ENCODE data around the gene PDE2A.

The PDE2A gene

DNA sequence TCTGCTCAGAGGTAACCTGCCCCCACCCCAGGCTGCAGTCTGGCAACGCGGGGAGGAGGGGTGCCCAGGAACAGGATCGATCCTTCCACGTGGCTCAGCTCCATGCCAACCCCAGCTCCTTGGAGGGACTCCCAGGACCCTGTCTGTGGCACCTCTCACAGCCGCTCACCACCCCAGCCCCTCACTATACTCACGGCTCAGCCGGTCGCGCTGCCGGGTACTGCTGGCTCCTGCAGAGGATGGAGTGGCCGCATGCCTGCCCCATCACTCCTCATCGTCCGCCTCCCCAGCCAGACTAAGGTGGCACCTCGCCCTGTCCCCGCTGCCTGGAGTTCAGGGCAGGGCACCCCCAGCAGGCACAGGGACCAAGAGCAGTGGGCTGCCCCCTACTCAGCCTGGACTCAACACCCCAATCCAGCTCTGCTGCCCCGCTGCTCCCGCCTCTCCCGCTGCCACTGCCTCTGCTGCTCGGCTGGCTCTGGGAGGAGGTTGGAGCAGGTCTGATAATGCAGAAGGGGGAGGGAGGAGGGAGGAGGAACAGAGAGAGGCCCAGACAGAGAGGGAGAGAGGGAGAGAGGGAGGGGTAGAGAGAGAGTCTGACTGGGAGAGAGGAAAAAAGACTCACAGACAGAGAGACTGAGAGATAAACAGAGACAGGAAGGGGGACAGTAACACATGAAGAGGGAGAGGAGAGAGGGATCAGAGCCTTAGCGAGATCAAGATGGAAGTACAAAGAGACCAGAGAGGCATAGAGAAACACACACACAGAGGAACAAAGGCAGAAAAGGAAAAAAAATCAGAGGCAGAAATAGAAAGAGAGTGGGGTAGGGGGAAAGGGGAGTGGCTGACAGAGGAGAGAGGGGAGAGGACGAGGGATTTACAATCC, at the start of gene PDE2A:
Gene PDE2A, minus strand, starts transcription at position 480 of the 886 bp plus-strand sequence. Its CDS starts 215 bp downstream, at position 265.
- DNase-seq (ENCODE audit: low spot score): no peak

DNA sequence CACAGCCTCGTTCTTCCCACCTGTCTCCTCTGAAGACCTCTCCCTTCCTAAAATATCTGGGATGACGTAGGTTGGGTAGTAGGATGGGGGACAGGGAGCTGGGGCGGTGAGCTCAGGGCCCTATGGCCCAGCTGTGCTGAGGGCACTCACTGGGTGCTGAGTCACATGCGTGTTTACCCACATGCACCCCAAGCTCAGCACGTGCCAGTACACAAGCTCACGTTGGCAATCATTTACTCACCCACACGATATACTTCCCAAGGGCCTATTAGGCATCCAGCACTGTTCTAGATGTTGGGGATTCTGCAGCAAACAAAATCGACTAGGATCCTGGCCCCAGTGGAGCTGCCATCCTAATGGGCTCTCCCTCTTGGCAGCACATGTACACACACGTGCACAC, 49.3 kb upstream of the PDE2A start:
- no peak for DNase-seq (ENCODE audit: low spot score)

GRCh38 chr11:72722050-72722748, 48.0 kb upstream of the PDE2A start:
- peak; percentile 90 for DNase-seq (ENCODE audit: low spot score)

DNA sequence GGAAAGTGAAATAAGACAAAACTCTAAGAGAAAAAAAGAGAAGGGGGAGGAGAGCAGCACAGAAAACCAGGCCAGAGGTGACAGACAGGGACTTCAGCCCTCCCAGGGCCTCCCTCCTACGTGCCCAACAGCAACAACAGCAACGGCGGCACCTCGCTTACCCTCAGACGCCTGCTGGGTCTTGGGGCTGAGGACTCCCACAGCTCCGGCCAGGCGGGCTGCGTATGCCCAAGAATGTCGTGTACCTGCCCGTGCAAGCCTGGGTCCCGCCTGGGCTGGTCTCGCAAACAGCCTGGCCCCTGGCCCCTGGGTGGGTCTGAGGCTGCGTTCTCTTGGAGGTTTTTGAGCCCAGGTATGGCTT, 47.4 kb upstream of the PDE2A start:
- no peak for DNase-seq (ENCODE audit: low spot score)

DNA sequence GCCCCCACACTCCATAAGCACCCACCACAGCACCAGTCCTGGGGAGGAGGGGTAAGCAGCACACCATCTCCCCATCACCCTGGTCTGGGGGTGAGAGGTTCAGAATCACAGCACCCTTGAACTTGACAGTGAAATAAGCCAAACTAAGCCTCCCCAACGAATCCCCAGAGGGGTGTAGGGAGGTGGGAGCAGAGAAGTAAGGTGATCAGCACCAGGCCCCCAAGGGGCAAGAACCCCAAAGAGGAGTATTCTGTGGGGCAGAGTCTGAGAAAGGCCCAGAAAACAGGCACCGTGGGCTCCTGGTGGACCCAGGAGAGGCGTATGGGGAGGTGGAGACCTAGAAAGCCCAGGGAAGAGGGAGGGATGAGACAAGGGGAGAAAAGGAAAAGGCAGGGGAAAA, 47.1 kb upstream of the PDE2A start:
- no peak for DNase-seq (ENCODE audit: low spot score)

GRCh38 chr11:72720784-72721183, 46.6 kb upstream of the PDE2A start:
- no peak for DNase-seq (ENCODE audit: low spot score)

GRCh38 chr11:72720047-72720446, 45.8 kb upstream of the PDE2A start:
- DNase-seq (ENCODE audit: low spot score): no peak

DNA sequence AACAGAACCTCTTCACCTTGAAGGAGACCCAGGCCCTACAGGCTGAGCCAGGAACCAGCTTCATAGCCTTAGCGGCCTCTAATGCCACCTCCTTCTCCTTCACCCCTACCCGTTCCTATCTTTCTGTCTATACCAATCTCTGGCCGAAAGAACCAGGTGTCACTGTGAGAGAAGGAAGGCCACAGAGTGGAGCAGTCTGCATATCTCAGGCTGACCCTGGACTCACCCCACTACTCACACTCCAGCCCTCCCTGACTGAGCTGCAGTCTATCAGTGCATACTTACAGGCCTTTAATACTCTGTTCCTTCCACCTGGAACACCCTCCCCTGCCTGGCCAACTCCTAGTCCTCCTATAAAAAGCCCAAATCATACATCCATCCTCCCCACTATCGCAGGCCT, 45.3 kb upstream of the PDE2A start:
- no peak for DNase-seq (ENCODE audit: low spot score)

GRCh38 chr11:72719144-72719543, 44.9 kb upstream of the PDE2A start:
- DNase-seq (ENCODE audit: low spot score): no peak

DNA sequence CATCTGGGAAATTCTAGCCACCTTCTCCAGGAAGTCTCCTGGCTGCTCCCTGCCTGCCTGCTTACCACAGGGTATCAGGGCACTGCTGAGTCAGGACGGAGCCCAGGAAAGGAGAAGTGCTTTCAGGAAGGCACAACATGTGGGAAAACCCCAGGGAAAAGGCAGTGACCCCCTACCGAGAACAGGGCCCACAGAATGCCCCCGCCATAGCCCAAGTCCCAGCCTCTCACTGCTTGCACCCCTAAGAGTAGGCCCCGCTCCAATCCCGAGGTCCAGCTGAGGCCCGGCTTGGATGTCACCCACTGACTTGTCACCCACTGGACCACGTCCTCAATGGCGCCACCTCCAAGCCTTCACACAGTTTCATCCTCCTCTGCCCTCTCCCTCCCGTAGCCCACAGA, 43.9 kb upstream of the PDE2A start:
- no peak for DNase-seq (ENCODE audit: low spot score)

- no peak for DNase-seq (ENCODE audit: low spot score)
Measured at GRCh38 chr11:72716788-72717435, 42.7 kb upstream of the PDE2A start.

GRCh38 chr11:72716290-72716689, 42.1 kb upstream of the PDE2A start:
- DNase-seq (ENCODE audit: low spot score): no peak

- no peak for DNase-seq (ENCODE audit: low spot score)
Measured at GRCh38 chr11:72712841-72713240, 38.6 kb upstream of the PDE2A start.

GRCh38 chr11:72712168-72712751, 38.0 kb upstream of the PDE2A start:
- DNase-seq (ENCODE audit: low spot score): no peak

DNA sequence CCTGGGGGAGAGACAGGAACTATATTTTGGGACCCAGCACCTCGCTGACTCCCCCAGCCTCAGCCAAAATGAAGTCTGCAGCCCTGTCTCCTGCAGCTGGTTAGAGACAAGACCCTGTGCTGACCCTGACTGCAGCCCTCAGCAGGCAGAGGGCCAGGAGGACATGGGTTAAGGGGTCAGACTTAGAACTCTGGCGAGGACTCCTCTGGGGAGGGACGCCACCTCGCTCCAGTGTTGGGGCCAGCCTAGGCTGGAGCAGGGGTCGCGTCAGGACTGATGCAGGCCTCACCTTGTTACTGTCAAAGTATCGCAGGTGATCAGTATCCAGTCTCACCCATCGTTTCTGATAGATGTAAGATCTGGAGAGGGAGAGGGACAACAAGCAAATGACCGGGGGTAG, 36.9 kb upstream of the PDE2A start:
- no peak for DNase-seq (ENCODE audit: low spot score)

- no peak for DNase-seq (ENCODE audit: low spot score)
Measured at GRCh38 chr11:72710278-72710677, 36.1 kb upstream of the PDE2A start.

DNA sequence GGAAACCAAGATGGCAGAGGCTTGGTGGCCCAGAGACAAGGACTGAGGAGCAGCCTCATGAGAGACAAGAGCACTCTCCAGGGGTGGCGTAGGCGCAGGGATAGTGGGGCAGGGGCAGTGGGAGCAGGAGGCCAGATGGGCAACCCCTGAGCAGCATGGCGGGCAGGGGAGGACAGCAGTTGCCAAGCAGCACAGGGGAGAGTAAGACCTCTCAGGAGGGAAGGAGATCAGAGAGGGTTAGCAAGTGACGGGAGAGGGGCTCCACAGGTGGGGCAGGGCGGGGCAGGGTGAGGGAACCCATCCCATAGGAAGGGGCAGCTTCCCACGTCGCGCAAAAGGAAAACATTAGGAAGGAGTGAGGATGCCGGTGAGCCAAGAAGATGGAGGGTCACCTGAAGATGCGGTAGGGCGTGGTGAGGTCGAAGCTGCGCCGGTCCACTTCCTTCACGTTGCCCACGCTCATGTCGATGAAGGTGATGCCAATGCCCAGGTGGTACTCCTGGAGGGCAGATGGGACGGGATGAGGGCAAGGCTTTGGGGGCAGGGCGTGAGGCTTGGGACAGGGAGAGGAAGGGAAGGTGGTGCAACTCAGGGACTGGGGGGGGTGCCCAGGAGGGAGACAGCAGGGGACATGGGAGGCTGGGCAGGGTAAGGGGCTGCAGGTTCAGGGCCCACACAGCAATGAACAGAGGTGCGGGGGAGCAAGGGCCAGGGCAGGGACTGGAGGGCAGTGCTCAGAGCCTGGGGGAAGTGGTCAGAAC, 35.4 kb upstream of the PDE2A start:
- DNase-seq (ENCODE audit: low spot score): no peak

GRCh38 chr11:72707032-72707431, 32.8 kb upstream of the PDE2A start:
- no peak for DNase-seq (ENCODE audit: low spot score)

DNA sequence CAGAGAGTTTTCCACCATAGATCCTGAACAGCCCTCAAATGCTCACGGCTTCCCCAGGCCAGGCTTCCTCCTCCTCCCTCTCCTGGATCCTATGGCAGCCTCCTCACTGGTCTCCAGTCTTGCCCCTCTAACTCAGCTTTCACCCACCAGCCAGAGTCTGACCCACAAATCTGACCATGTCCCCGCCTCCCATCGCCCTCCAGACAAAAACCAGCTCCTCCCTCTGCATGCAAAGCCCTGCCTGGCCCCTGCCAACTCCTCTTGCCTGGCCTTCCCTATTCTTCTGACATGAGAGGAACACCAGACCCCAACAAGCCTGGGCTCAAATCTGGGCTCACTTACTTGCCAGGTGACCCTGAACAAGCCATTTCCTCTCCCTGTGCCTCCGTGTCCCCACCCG, 32.4 kb upstream of the PDE2A start:
- no peak for DNase-seq (ENCODE audit: low spot score)

DNA sequence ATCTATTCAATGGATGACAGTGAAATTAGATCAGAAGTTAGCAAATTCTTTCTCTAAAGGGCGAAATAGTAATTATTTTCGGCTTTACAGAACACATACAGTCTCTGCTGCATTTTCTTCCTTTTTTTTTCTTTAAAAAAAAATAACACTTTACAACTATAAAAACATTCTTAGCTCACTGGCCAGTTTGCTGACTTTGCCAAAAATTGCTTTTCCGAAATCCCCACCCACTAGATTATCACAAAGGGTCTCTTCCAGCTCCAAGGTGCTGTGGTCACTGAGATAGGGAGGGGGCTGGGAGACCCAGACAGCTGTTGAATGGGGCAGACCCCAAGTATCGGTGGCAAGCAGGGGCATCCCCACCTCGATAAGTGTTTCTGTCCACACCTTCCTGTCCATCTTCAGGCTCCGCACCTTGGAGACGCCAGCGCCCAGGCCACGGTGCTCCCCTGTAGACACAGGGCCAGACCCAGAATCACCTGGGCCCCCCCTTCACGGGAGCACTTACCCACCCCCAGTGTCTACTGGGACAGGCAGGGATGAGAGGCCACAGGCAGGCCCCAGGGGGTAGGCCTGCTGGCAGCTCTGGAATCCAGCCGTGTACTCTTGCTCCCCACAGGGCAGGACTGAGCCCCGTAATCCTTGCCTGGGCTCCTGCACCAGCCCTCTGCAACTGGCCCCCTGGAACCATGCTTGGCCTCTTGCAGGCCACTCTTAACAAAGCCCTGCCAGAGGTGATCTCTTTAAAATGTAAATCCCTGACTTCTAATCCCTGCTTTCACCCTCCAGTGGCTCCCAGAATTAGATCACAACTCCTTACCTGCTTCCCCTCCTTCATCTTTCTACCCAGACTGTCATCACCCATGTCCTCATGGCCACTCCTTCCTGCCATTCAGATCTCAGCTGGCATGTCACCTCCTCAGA, 31.5 kb upstream of the PDE2A start:
- DNase-seq (ENCODE audit: low spot score): no peak

DNA sequence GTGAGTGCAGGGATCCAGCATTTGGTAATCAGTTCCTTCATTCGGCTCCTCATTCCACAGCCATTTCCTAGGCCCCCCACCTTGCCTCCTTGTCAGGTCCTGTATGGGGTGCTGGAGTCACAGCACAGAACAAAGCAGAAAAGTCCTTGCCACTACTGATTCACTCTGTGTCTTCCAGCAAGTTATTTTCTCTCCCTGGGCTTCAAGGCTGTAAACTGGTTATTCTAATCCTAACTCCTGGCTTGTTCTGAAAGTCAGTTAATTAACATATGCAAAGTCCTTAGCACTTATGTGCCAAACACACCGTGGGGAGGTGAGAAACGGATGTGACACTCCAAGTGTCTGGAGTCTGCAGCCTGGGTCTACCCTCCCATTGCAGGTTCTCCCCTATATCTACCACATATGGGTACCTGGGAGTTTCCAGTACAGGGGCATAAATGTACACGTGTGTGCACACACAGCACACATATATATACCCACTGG, 30.6 kb upstream of the PDE2A start:
- DNase-seq (ENCODE audit: low spot score): no peak
